Heart left ventricle (tissue), 16 donors: Measurements from ENCODE around the gene LMAN2L. TPM values are rescaled to one million over a fixed set of nuclear protein-coding genes. Genes with fewer than 3 reads are reported as not detected.
A peak's percentile ranks its signal among the peaks of the same experiment; 100 is the strongest.
"Not testable (repeated sequence)": the region's sequence is repeated elsewhere in the genome, so short reads cannot be mapped to it uniquely, and the experiment has no call there.

Experiments
- ATAC-seq, 4 donors: fragments of 200-7000 bp; cut with Tn5 transposase; one replicate each; pipeline ENCODE4 v1.9.1; 2020 to 2022; ENCODE audit warnings: moderate library complexity in 4 of 4, mild to moderate bottlenecking in 3 of 4, moderate number of reproducible peaks in 1 of 4
- DNase-seq, 5 donors: peaks; one replicate each; pipeline ENCODE4 v3.0.0-alpha.2; 2020
- H3K27ac ChIP-seq, 12 donors: fragments of 200-600 bp; sonication (generic) in 4 of 12; one replicate each; pipeline versions ENCODE4 v1.5.0 to v1.8.0; 2016 to 2022; ENCODE audit warnings: mild to moderate bottlenecking in 2 of 12
- H3K27me3 ChIP-seq, 9 donors: fragments of 200-600 bp; sonication (generic) in 2 of 9; one replicate each; pipeline versions ENCODE4 v1.5.1 to v1.8.0; 2016 to 2022; ENCODE audit warnings: mild to moderate bottlenecking in 3 of 9
- H3K36me3 ChIP-seq, 9 donors: fragments of 200-600 bp; sonication (generic) in 2 of 9; one replicate each; pipeline versions ENCODE4 v1.5.0 to v1.8.0; 2018 to 2022; ENCODE audit warnings: mild to moderate bottlenecking in 2 of 9
- H3K4me1 ChIP-seq, 12 donors: fragments of 200-600 bp; sonication (generic) in 4 of 12; one replicate each; pipeline versions ENCODE4 v1.5.0 to v1.8.0; 2016 to 2022; ENCODE audit warnings: mild to moderate bottlenecking in 3 of 12
- H3K4me3 ChIP-seq, 12 donors: fragments of 200-600 bp; sonication (generic) in 4 of 12; one replicate each; pipeline versions ENCODE4 v1.5.0 to v1.8.0; 2017 to 2022; ENCODE audit warnings: mild to moderate bottlenecking in 9 of 12, moderate library complexity in 4 of 12
- H3K9me3 ChIP-seq, 12 donors: fragments of 200-600 bp; sonication (generic) in 4 of 12; one replicate each; pipeline versions ENCODE4 v1.5.0 to v1.8.0; 2016 to 2022; ENCODE audit warnings: mild to moderate bottlenecking in 1 of 12
- POLR2A ChIP-seq, 2 donors: fragments of 450-650 bp; IDR thresholded peaks; one replicate each; pipeline ENCODE4 v1.6.1; 2017; ENCODE audit warnings: antibody characterized with exemption in 2 of 2, mild to moderate bottlenecking in 2 of 2, moderate library complexity in 2 of 2
- WGBS, 4 donors: extraction: QIAGEN DNeasy Blood & Tissue Kit in 2 of 4; methylation state at CpG; one replicate each; pipeline versions ENCODE4 v1.1.5 to v1.1.7; 2013 to 2018; 5-methylcytosine and 5-hydroxymethylcytosine counted together
- intact Hi-C, 10 donors: fragments of 100-400 bp; cut with DNase I; formaldehyde crosslinking; loops; one replicate each; pipeline versions ENCODE4 v1.11.1 to v1.14.2; 2022
- polyA plus RNA-seq, 2 donors: library from polyadenylated mRNA; stranded (reverse); fragments of 200-250 nt; gene quantifications; one replicate each; pipeline ENCODE4 v1.2.3, GENCODE V29; 2013
- total RNA-seq, 9 donors: library from RNA; depleted of rRNA in 2 of 9; stranded (reverse); fragments of >200 nt in 2 of 9; fragmentation: NEBNext Ultra II Directional in 3 of 9; extraction: Animal tissue kit (Norgen Biotek cat#: 25700) in 3 of 9; gene quantifications; one replicate each; pipeline versions ENCODE4 v1.1.0 to v1.2.4, GENCODE V29; 2016 to 2023
- TF ChIP-seq, protein P1 (sequence below), 12 donors: fragments of 200-600 bp; sonication (generic) in 4 of 12; IDR thresholded peaks; one replicate each; pipeline versions ENCODE4 v1.5.0 to v1.8.0; 2018 to 2022; ENCODE audit warnings: antibody characterized with exemption in 12 of 12, mild to moderate bottlenecking in 5 of 12
- donor health status: ischemic (EF 13 %, LVEDD 7.1; RV severe dilation, severe dysfunction).
- donor health status: healthy with polysubstance abuse.
- donor health status: DM: no; HTN: yes; CAD: no.
- donor health status: DM: no; HTN: no; CAD: no.
- donor health status: ischemic (EF 25% LVEDD 6.9; RV normal size, moderate dysfunction).
- donor health status: ischemic (EF 25% LVEDD 5.7; RV mildly dilated, moderate dysfunction).
- donor health status: healthy.
- donor health status: DM: yes; HTN: yes; CAD: no.
- donor health status: ischemic (EF 35%, LVEDD 5.7; RV mildly dilated, moderate dysfunction).
- donor health status: nonischemic (EF 11% LVEDD 7.7; RV severe dilation, severe dysfunction).
- donor health status: DM: yes; HTN: yes; CAD: no.
- donor health status: PGD.
- donor health status: ischemic (EF 29% LVEDD 5.4; RV normal size, mild dysfunction).
- donor health status: nonischemic (EF 23%, LVEDD 6.1; RV moderate dilation, normal function).

Gene LMAN2L
- total and polyA plus RNA-seq, 11 donors, result 11.3 to 38.5 (median 20.5) TPM

DNA sequence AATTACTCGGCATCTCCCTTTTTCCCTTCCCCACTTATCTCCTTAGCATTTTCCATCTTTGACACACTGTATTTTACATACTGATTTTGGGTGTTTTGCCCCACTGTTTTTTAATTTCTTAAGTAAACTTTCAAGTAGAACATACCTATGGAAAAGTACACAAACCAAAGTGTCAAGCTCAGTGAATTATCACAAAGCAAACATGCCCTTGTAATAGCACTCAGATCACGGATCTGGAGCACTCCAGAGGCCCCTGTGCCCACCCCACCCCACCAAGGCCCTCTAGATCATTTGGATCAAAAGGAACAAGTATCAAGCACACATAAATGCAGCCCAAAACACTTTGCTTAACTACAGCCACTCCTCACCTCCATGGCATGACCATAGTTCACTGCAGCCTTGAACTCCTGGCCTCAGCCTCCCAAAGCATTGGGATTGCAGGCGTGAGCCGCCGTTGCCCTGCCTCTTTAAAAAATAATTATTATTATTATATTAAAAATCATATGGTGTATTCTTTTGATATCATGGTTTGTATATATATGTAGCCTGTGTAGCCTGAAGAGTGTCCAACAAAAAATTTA lies 59.2 kb downstream of the LMAN2L start:
- ATAC-seq (no peak), DNase-seq (no peak)
- TF ChIP-seq, protein P1, sequence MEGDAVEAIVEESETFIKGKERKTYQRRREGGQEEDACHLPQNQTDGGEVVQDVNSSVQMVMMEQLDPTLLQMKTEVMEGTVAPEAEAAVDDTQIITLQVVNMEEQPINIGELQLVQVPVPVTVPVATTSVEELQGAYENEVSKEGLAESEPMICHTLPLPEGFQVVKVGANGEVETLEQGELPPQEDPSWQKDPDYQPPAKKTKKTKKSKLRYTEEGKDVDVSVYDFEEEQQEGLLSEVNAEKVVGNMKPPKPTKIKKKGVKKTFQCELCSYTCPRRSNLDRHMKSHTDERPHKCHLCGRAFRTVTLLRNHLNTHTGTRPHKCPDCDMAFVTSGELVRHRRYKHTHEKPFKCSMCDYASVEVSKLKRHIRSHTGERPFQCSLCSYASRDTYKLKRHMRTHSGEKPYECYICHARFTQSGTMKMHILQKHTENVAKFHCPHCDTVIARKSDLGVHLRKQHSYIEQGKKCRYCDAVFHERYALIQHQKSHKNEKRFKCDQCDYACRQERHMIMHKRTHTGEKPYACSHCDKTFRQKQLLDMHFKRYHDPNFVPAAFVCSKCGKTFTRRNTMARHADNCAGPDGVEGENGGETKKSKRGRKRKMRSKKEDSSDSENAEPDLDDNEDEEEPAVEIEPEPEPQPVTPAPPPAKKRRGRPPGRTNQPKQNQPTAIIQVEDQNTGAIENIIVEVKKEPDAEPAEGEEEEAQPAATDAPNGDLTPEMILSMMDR (IDR thresholded peaks at IDR 0.05), result no peak
- TF ChIP-seq POLR2A (IDR thresholded peaks at IDR 0.05), result no peak
- H3K27ac ChIP-seq, result no peak overlapping the region
- H3K27me3 ChIP-seq, result no peaks in the 10 kb centered on the region
- WGBS, 4 donors, result 75 to 88% (median 83%) methylated on average over 5 of the region's 5 CpGs
- no peak overlapping the region for H3K4me3 ChIP-seq
- H3K36me3 ChIP-seq, result no peaks in the 10 kb centered on the region
- intact Hi-C loops, result no loop called here
- H3K9me3 ChIP-seq, result no peaks in the 10 kb centered on the region
- H3K4me1 ChIP-seq, result peaks cover 0 to 19% (median 4%) of the 10 kb centered on the region in 12 donors

DNA sequence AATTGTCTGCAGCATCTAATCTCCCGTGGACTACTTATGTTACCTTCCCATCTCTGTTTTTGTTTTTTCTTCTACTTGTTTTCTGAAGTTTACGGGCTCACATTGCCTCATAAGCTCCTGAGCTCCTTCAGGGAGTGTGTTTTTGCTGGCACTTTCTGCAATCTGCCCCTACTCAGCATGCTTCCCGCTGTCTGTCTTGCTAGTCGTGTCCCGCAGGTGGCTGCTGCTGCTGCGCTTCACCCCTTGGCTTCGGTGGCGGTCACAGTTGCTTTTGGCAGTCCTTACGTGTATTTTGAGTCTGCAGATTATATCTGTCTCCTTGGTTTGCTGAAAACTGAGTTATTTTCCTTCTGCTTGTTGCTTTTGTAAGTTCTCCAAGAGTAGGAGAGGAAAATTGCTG lies 60.0 kb downstream of the LMAN2L start:
- 39 to 49% (median 42%) methylated on average over 9 of the region's 9 CpGs for WGBS, 4 donors

DNA sequence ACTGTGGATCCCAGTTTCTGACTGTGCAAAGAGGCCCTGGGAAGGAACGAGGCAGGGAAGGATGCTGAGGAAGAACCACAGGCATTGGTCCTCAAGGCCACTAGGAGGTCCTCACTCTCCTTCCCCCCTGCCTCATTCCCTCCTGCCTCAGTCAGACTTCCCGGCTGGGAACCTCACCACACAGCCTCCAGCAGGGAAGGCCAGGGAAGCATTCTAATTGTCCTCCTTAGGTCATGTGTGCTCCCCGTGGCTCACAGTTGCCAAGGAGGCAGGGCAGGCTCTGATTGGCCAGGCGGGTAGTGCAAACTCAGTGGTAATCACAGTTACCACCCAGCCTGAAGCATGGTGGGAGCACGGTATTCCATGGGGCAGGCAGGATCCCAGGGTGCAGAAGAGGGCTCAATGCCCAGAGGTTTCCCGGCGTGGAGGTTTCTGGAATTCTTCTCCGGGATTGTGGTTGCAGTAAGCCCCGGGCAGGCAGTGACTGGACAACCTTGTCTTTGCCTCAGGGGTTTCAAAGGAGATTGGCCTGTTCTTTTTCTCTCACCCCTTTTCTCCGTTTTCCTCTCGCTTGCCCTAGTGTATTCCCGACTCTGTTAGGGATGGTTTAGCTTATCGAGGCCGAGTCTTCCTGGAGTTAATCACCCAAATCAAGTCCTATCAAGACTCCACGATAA lies 70.2 kb downstream of the LMAN2L start:
- no peaks in the 10 kb centered on the region for H3K9me3 ChIP-seq
- H3K27ac ChIP-seq, result no peak overlapping the region
- intact Hi-C loops, result no loop called here
- ATAC-seq (no peak), DNase-seq (no peak)
- no peak overlapping the region for H3K4me3 ChIP-seq
- no peaks in the 10 kb centered on the region for H3K36me3 ChIP-seq
- H3K27me3 ChIP-seq, result no peaks in the 10 kb centered on the region
- peaks cover 0 to 15% (median 4%) of the 10 kb centered on the region in 12 donors for H3K4me1 ChIP-seq
- TF ChIP-seq, protein P1 (IDR thresholded peaks at IDR 0.05), result no peak
- no peak for TF ChIP-seq POLR2A (IDR thresholded peaks at IDR 0.05)
- WGBS, 4 donors, result 83 to 92% (median 88%) methylated on average over 13 to 15 of the region's 15 CpGs

More for the DNA sequence above, 60.0 kb downstream of the LMAN2L start:
- H3K9me3 ChIP-seq, result no peaks in the 10 kb centered on the region
- no peak overlapping the region for H3K27ac ChIP-seq
- H3K4me3 ChIP-seq, result no peak overlapping the region
- ATAC-seq, result peak in 2 of 4 donors; percentile 42 to 54
- no peaks in the 10 kb centered on the region for H3K36me3 ChIP-seq
- no peak for DNase-seq
- no peaks in the 10 kb centered on the region for H3K27me3 ChIP-seq
- intact Hi-C loops, result no loop called here
- TF ChIP-seq, protein P1 (IDR thresholded peaks at IDR 0.05), result no peak
- TF ChIP-seq POLR2A (IDR thresholded peaks at IDR 0.05), result no peak
- H3K4me1 ChIP-seq, result peaks cover 0 to 12% (median 0%) of the 10 kb centered on the region in 12 donors

DNA sequence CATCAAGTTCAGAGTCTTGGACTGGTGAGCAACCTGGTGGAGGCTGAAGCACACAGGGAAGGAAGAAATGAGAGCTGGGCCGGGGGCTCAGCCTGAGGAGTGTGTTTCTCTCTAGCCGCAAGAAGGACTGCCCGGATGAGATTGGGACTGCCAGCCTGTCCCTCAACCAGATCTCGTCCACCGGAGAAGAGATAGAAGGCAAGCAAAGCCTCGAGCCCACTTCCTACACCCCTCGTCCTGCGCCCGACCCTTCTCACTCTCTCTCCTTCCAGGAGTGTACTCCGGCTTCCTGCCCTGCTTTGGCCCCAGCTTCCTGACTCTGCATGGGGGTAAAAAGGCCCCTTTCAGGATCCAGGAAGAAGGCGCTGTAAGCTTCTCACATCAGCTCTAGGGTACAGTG lies 71.1 kb downstream of the LMAN2L start:
- DNase-seq, result no peak
- no peak overlapping the region for H3K4me3 ChIP-seq
- TF ChIP-seq POLR2A (IDR thresholded peaks at IDR 0.05), result no peak
- TF ChIP-seq, protein P1 (IDR thresholded peaks at IDR 0.05), result no peak
- ATAC-seq, result no peak
- no peaks in the 10 kb centered on the region for H3K27me3 ChIP-seq
- peaks cover 0 to 17% (median 4%) of the 10 kb centered on the region in 12 donors for H3K4me1 ChIP-seq
- H3K9me3 ChIP-seq, result peaks cover 0 to 8% (median 0%) of the 10 kb centered on the region in 12 donors
- intact Hi-C loops, result no loop called here
- 72 to 78% (median 74%) methylated on average over 11 of the region's 11 CpGs for WGBS, 4 donors
- H3K27ac ChIP-seq, result no peak overlapping the region
- H3K36me3 ChIP-seq, result no peaks in the 10 kb centered on the region

DNA sequence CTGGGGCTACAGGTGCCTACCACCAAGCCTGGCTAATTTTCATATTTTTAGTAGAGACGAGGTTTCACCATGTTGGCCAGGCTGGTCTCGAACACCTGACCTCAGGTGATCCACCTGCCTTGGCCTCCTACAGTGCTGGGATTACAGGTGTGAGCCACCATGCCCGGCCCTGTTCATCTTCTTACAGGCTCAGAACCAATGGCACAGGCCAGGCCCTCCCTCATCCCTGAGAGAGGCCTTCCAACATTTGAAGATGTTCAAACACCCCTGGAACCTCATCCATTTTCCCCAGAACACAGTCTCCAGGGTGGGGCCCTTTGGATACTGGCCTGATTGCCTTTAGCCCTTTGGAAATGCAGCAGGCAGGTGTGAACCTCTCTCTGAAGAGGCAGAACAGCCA lies 74.1 kb downstream of the LMAN2L start:
- Histone ChIP-seq H3K27ac (peak overlapping the region in 10 of 12 donors; percentile 23 to 64 (median 52)), H3K4me1 (peaks cover 0 to 17% (median 4%) of the 10 kb centered on the region in 12 donors)
- H3K36me3 ChIP-seq, DNase-seq, H3K27me3 ChIP-seq, H3K9me3 ChIP-seq, intact Hi-C loops, ATAC-seq, H3K4me3 ChIP-seq: not testable (repeated sequence)
- 90 to 96% (median 94%) methylated on average over 3 of the region's 3 CpGs for WGBS, 4 donors
